H1 (cell line): ENCODE results near the gene ENTPD1. TPM values are rescaled to one million over a fixed set of nuclear protein-coding genes. Genes with fewer than 3 reads are reported as not detected.

ENCODE experiments used
- CTCF ChIA-PET: fragments of 300-600 bp; sonication (Branson Sonifier 250); formaldehyde crosslinking; loops from one replicate; lab custom pipeline; 2021; ENCODE audit not compliant: partially characterized antibody; lab: Charles Lee
- POLR2A ChIA-PET: fragments of 300-600 bp; sonication (Branson Sonifier 250); formaldehyde crosslinking; loops from one replicate; lab custom pipeline; 2021; ENCODE audit warnings: inconsistent platforms; ENCODE audit not compliant: partially characterized antibody; lab: Charles Lee
- DNase-seq, 2 experiments: peaks; one replicate each; pipeline versions ENCODE4 v3.0.0 to v3.0.0-alpha.2; 2010 to 2022; ENCODE audit warnings: low spot score in 2 of 2, low read depth in 1 of 2, mixed read lengths in 1 of 2
- FAIRE-seq: peaks from 2 replicates; lab custom pipeline; 2011; peaks lifted over from hg19 to GRCh38; lab: Jason Lieb, UNC
- H2AFZ ChIP-seq: 2 replicates; pipeline ENCODE4 v1.8.1; 2012; ENCODE audit warnings: low read length, inconsistent platforms
- H2AK5ac ChIP-seq: 2 replicates; pipeline ENCODE4 v1.6.1; 2013; ENCODE audit warnings: low read depth, low read length
- H2BK120ac ChIP-seq: replicated peaks from 2 replicates; pipeline ENCODE3; 2013; ENCODE audit warnings: low read depth, low read length, inconsistent platforms
- H2BK12ac ChIP-seq: 2 replicates; pipeline ENCODE4 v1.6.1; 2013; ENCODE audit warnings: low read depth, low read length
- H2BK15ac ChIP-seq: 2 replicates; pipeline ENCODE4 v1.6.1; 2013; ENCODE audit warnings: low read length
- H2BK20ac ChIP-seq: 2 replicates; pipeline ENCODE4 v1.6.1; 2013; ENCODE audit warnings: low read length
- H2BK5ac ChIP-seq: 2 replicates; pipeline ENCODE4 v1.6.1; 2013; ENCODE audit warnings: low read depth, low read length
- H3K14ac ChIP-seq: 2 replicates; pipeline ENCODE4 v1.6.1; 2013; ENCODE audit warnings: inconsistent platforms; ENCODE audit not compliant: insufficient read length
- H3K18ac ChIP-seq: 2 replicates; pipeline ENCODE4 v1.6.1; 2013; ENCODE audit warnings: low read length; ENCODE audit errors: extremely low read depth
- H3K23ac ChIP-seq: 2 replicates; pipeline ENCODE4 v1.6.1; 2013; ENCODE audit warnings: inconsistent platforms; ENCODE audit not compliant: insufficient read length
- H3K23me2 ChIP-seq: 2 replicates; pipeline ENCODE4 v1.6.1; 2013; ENCODE audit warnings: low read depth, low read length
- H3K27ac ChIP-seq: 2 replicates; pipeline ENCODE4 v1.6.1; 2011; ENCODE audit warnings: low read depth, low read length, inconsistent platforms
- H3K27me3 ChIP-seq, 4 experiments: replicated peaks in 1 of 4; 1 replicate in 1 of 4; 2 replicates in 3 of 4; pipeline versions ENCODE4 v1.6.1 to v1.8.1; 2011 to 2013; ENCODE audit warnings: low read length in 3 of 4, mild to moderate bottlenecking in 3 of 4, inconsistent platforms in 2 of 4, mixed read lengths in 2 of 4, moderate library complexity in 1 of 4; ENCODE audit not compliant: control insufficient read depth in 3 of 4, insufficient read depth in 3 of 4; ENCODE audit errors: extremely low read depth in 1 of 4
- H3K36me3 ChIP-seq, 4 experiments: 2 replicates each; pipeline versions ENCODE4 v1.6.1 to v1.8.1; 2011 to 2013; ENCODE audit warnings: mild to moderate bottlenecking in 4 of 4, low read length in 3 of 4, moderate library complexity in 2 of 4, control low read depth in 1 of 4, inconsistent platforms in 1 of 4; ENCODE audit not compliant: insufficient read depth in 4 of 4, control insufficient read depth in 2 of 4
- H3K4ac ChIP-seq: replicated peaks from 2 replicates; pipeline ENCODE3; 2013; ENCODE audit warnings: low read length, low read depth, mixed read lengths, inconsistent platforms; ENCODE audit not compliant: insufficient read length
- H3K4me1 ChIP-seq, 4 experiments: replicated peaks in 1 of 4; 1 replicate in 1 of 4; 2 replicates in 3 of 4; pipeline versions ENCODE4 v1.6.1 to v1.8.1; 2011 to 2013; ENCODE audit warnings: low read length in 3 of 4, inconsistent platforms in 2 of 4, mixed read lengths in 1 of 4; ENCODE audit not compliant: insufficient read depth in 4 of 4, control insufficient read depth in 3 of 4
- H3K4me2 ChIP-seq, 2 experiments: 2 replicates each; pipeline versions ENCODE4 v1.6.1 to v1.8.1; 2011 to 2013; ENCODE audit warnings: low read depth in 2 of 2, low read length in 2 of 2, control low read depth in 1 of 2, inconsistent platforms in 1 of 2, mild to moderate bottlenecking in 1 of 2; ENCODE audit not compliant: insufficient read depth in 1 of 2
- H3K4me3 ChIP-seq, 4 experiments: fragments of 200-600, 300-600 bp in 1 of 4; sonication (generic), shearing (Covaris generic), sonication (Bioruptor Twin) in 1 of 4; 2 replicates each; pipeline versions ENCODE4 v1.5.1 to v1.8.1; 2011 to 2016; ENCODE audit warnings: low read length in 4 of 4, low read depth in 3 of 4, control low read depth in 2 of 4, inconsistent platforms in 2 of 4, mild to moderate bottlenecking in 2 of 4, mixed read lengths in 1 of 4, moderate library complexity in 1 of 4; ENCODE audit not compliant: insufficient read depth in 2 of 4; ENCODE audit errors: extremely low read depth in 1 of 4
- H3K56ac ChIP-seq: replicated peaks from 2 replicates; pipeline ENCODE3; 2013; ENCODE audit warnings: low read depth, mild to moderate bottlenecking, mixed read lengths, low read length, inconsistent platforms; ENCODE audit not compliant: insufficient read length
- H3K79me1 ChIP-seq: 2 replicates; pipeline ENCODE4 v1.6.1; 2013; ENCODE audit warnings: low read depth, low read length, control low read depth
- H3K79me2 ChIP-seq, 2 experiments: 2 replicates each; pipeline versions ENCODE4 v1.6.1 to v1.8.1; 2012 to 2013; ENCODE audit warnings: low read length in 2 of 2, mild to moderate bottlenecking in 2 of 2, inconsistent platforms in 1 of 2; ENCODE audit not compliant: insufficient read depth in 2 of 2, control insufficient read depth in 1 of 2
- H3K9ac ChIP-seq, 4 experiments: replicated peaks in 1 of 4; 1 replicate in 1 of 4; 2 replicates in 3 of 4; pipeline versions ENCODE4 v1.6.1 to v1.8.1; 2011 to 2013; ENCODE audit warnings: low read depth in 3 of 4, low read length in 3 of 4, control low read depth in 2 of 4, mild to moderate bottlenecking in 2 of 4, moderate library complexity in 2 of 4, inconsistent platforms in 1 of 4; ENCODE audit errors: extremely low read depth in 1 of 4
- H3K9me3 ChIP-seq, 2 experiments: 2 replicates each; pipeline versions ENCODE4 v1.6.1 to v1.8.1; 2012 to 2013; ENCODE audit warnings: mild to moderate bottlenecking in 2 of 2, moderate library complexity in 2 of 2, control low read depth in 1 of 2, inconsistent platforms in 1 of 2, low read depth in 1 of 2, low read length in 1 of 2, mixed read lengths in 1 of 2; ENCODE audit not compliant: insufficient read depth in 2 of 2
- H4K20me1 ChIP-seq, 2 experiments: replicated peaks in 1 of 2; 2 replicates each; pipeline versions ENCODE3 to v1.8.1; 2011 to 2013; ENCODE audit warnings: inconsistent platforms in 2 of 2, low read length in 2 of 2, mild to moderate bottlenecking in 1 of 2; ENCODE audit not compliant: insufficient read depth in 2 of 2, control insufficient read depth in 1 of 2
- H4K5ac ChIP-seq: 2 replicates; pipeline ENCODE4 v1.6.1; 2013; ENCODE audit warnings: low read length, low read depth, mixed read lengths, inconsistent platforms; ENCODE audit not compliant: insufficient read length
- H4K8ac ChIP-seq: 2 replicates; pipeline ENCODE4 v1.8.0; 2013; ENCODE audit warnings: mild to moderate bottlenecking, moderate library complexity, low read length, inconsistent platforms; ENCODE audit not compliant: insufficient read depth; ENCODE audit errors: extremely low read depth
- H4K91ac ChIP-seq: replicated peaks from 2 replicates; pipeline ENCODE3; 2013; ENCODE audit warnings: low read length, mixed read lengths, inconsistent platforms; ENCODE audit not compliant: insufficient read length
- ASH2L ChIP-seq: fragments of 200-600, 300-600 bp; sonication (generic); IDR thresholded peaks from one replicate; pipeline ENCODE4 v1.7.1; 2017; ENCODE audit warnings: low read length
- CBX5 ChIP-seq: fragments of 300-800, 300-1000 bp; sonication (generic); IDR thresholded peaks from 2 replicates; pipeline ENCODE4 v1.7.1; 2016; ENCODE audit warnings: antibody characterized with exemption, low read length, low read depth
- CREB1 ChIP-seq: IDR thresholded peaks from 2 replicates; pipeline ENCODE4 v1.6.1; 2012; ENCODE audit warnings: inconsistent platforms
- E2F6 ChIP-seq: IDR thresholded peaks from 2 replicates; pipeline ENCODE4 v1.6.1; 2012; ENCODE audit warnings: inconsistent platforms
- GABPA ChIP-seq: IDR thresholded peaks from 2 replicates; pipeline ENCODE4 v1.6.1; 2011; ENCODE audit warnings: mild to moderate bottlenecking, low read length, moderate library complexity, borderline replicate concordance; ENCODE audit not compliant: insufficient read depth
- JUND ChIP-seq: IDR thresholded peaks from 2 replicates; pipeline ENCODE4 v1.6.1; 2011; ENCODE audit warnings: mild to moderate bottlenecking, improper control_type of control experiment, low read length
- KDM1A ChIP-seq: fragments of 200-600, 300-600 bp; sonication (generic); IDR thresholded peaks from 2 replicates; pipeline ENCODE4 v1.7.1; 2016; ENCODE audit warnings: mild to moderate bottlenecking, low read length, borderline replicate concordance
- POLR2A ChIP-seq, 2 experiments: IDR thresholded peaks; 1 replicate in 1 of 2; 2 replicates in 1 of 2; pipeline ENCODE4 v1.6.1; 2011; ENCODE audit warnings: low read depth in 2 of 2, low read length in 2 of 2, mild to moderate bottlenecking in 2 of 2; ENCODE audit errors: control extremely low read depth in 1 of 2
- POLR2AphosphoS5 ChIP-seq: IDR thresholded peaks from 2 replicates; pipeline ENCODE4 v1.6.1; 2011; ENCODE audit warnings: low read depth, low read length
- RFX5 ChIP-seq: IDR thresholded peaks from 2 replicates; pipeline ENCODE4 v1.6.1; 2011; ENCODE audit warnings: low read depth, low read length, improper control_type of control experiment, borderline replicate concordance
- SP4 ChIP-seq: IDR thresholded peaks from 2 replicates; pipeline ENCODE4 v1.6.1; 2012; ENCODE audit warnings: low read length, inconsistent platforms
- TAF1 ChIP-seq: IDR thresholded peaks from 2 replicates; pipeline ENCODE4 v1.6.1; 2011; ENCODE audit warnings: mild to moderate bottlenecking, low read depth, low read length
- TBP ChIP-seq: IDR thresholded peaks from 2 replicates; pipeline ENCODE4 v1.6.1; 2011; ENCODE audit warnings: low read depth, low read length, improper control_type of control experiment
- TEAD4 ChIP-seq: IDR thresholded peaks from 2 replicates; pipeline ENCODE4 v1.6.1; 2012; ENCODE audit warnings: low read depth, low read length, inconsistent platforms, mixed read lengths
- YY1 ChIP-seq: IDR thresholded peaks from 2 replicates; pipeline ENCODE4 v1.6.1; 2011; ENCODE audit warnings: low read depth, mild to moderate bottlenecking, low read length
- polyA plus RNA-seq, 7 experiments: library from polyadenylated mRNA; depleted of rRNA in 3 of 7; stranded (reverse) in 5 of 7; unstranded in 2 of 7; fragments of >200 nt in 5 of 7; fragments of 200-250 nt in 2 of 7; gene quantifications; 1 replicate in 5 of 7; 2 replicates in 1 of 7; 4 replicates in 1 of 7; pipeline versions ENCODE4 v1.2.1 to v1.2.3, GENCODE V29; 2011 to 2013; ENCODE audit warnings: missing spikeins in 2 of 7, mixed read lengths in 2 of 7
- total RNA-seq: library from RNA; stranded (reverse); fragmentation: NEBNext Ultra II Directional; extraction: Animal tissue kit (Norgen Biotek cat#: 25700); gene quantifications from 2 replicates; pipeline ENCODE4 v1.2.1, GENCODE V29; 2021

ENTPD1 gene
- total and polyA plus RNA-seq, 2 of the 8 experiments (the other 6 are each of a cell fraction or from before 2014, with no cell fraction given): 2.2 to 2.5 TPM

- H3K4me2 ChIP-seq: no peak overlapping the region
- H4K8ac ChIP-seq: no peak overlapping the region
- no peak overlapping the region for H3K9ac ChIP-seq
- no peak overlapping the region for H4K5ac ChIP-seq
- H2AFZ ChIP-seq: no peak overlapping the region
- TF ChIP-seq CBX5: no peak
- TF ChIP-seq TEAD4: no peak
- no peak for TF ChIP-seq E2F6
- TF ChIP-seq TAF1: no peak
- TF ChIP-seq YY1: no peak
- TF ChIP-seq POLR2AphosphoS5: no peak
- TF ChIP-seq TBP: no peak
- TF ChIP-seq KDM1A: no peak
- TF ChIP-seq ASH2L: no peak
- no peak for TF ChIP-seq SP4
- no peak for TF ChIP-seq GABPA
- no peak for TF ChIP-seq POLR2A (IDR thresholded peaks at IDR 0.05; ENCODE audit: control extremely low read depth in 1 of 2, low read depth in 2 of 2, low read length in 2 of 2)
- no peak for TF ChIP-seq JUND
- TF ChIP-seq CREB1: no peak
- no peak for TF ChIP-seq RFX5
- H4K91ac ChIP-seq: no peak overlapping the region
- H3K27ac ChIP-seq: no peak overlapping the region
- H3K23ac ChIP-seq: no peak overlapping the region
- H2AK5ac ChIP-seq: no peak overlapping the region
- no peaks in the 10 kb centered on the region for H3K79me1 ChIP-seq
- no peak overlapping the region for H2BK5ac ChIP-seq
- no peaks in the 10 kb centered on the region for H3K79me2 ChIP-seq
- H3K4ac ChIP-seq: no peak overlapping the region
- H2BK15ac ChIP-seq: no peak overlapping the region
- no peak overlapping the region for H2BK12ac ChIP-seq
- H3K14ac ChIP-seq: no peak overlapping the region
- ChIA-PET CTCF (interaction anchor here (0.8 to 2.3 kb wide), 2 partner anchors 10 to 14 kb away, joined by 3 to 12 read pairs; no protein-coding TSS in a partner anchor), POLR2A (no interaction called here)
- DNase-seq (no peak), FAIRE-seq (no peak)
- no peaks in the 10 kb centered on the region for H3K9me3 ChIP-seq
- no peaks in the 10 kb centered on the region for H3K4me1 ChIP-seq
- no peak overlapping the region for H2BK20ac ChIP-seq
- H3K27me3 ChIP-seq: no peaks in the 10 kb centered on the region
- no peaks in the 10 kb centered on the region for H4K20me1 ChIP-seq
- no peaks in the 10 kb centered on the region for H3K36me3 ChIP-seq
- no peak overlapping the region for H3K18ac ChIP-seq
- H2BK120ac ChIP-seq: no peak overlapping the region
- no peak overlapping the region for H3K4me3 ChIP-seq
- no peak overlapping the region for H3K56ac ChIP-seq
- no peaks in the 10 kb centered on the region for H3K23me2 ChIP-seq
Measured at GRCh38 chr10:95850791-95851190, 94.8 kb downstream of the ENTPD1 start.
